Smooth muscle cell (in vitro differentiated cells): ENCODE results near the gene RBM41. TPM values are rescaled to one million over a fixed set of nuclear protein-coding genes. Genes with fewer than 3 reads are reported as not detected.
"Not testable (repeated sequence)": the region's sequence is repeated elsewhere in the genome, so short reads cannot be mapped to it uniquely, and the experiment has no call there.

Source experiments
- DNase-seq: peaks from one replicate; lab custom pipeline; 2025; ENCODE audit not compliant: unreplicated experiment; lab: John Stamatoyannopoulos, UW
- H2AFZ ChIP-seq: fragments of 200-600 bp; sonication (generic); 2 replicates; pipeline ENCODE4 v1.6.0; 2016; ENCODE audit warnings: antibody characterized with exemption, low read depth, mild to moderate bottlenecking
- H3F3A ChIP-seq: fragments of 200-600 bp; sonication (generic); 2 replicates; pipeline ENCODE4 v1.6.0; 2017; ENCODE audit warnings: antibody characterized with exemption, low read depth
- H3K27ac ChIP-seq: fragments of 200-600 bp; sonication (generic); 2 replicates; pipeline ENCODE4 v1.5.1; 2016; ENCODE audit warnings: low read depth, mild to moderate bottlenecking
- H3K27me3 ChIP-seq: fragments of 200-600 bp; sonication (generic); 2 replicates; pipeline ENCODE4 v1.6.1; 2016; ENCODE audit warnings: low read depth, mild to moderate bottlenecking
- H3K36me3 ChIP-seq: fragments of 200-600 bp; sonication (generic); 2 replicates; pipeline ENCODE4 v1.5.1; 2016; ENCODE audit warnings: low read depth
- H3K4me1 ChIP-seq: fragments of 200-600 bp; sonication (generic); 2 replicates; pipeline ENCODE4 v1.5.1; 2016; ENCODE audit warnings: low read depth
- H3K4me2 ChIP-seq: fragments of 200-600 bp; sonication (generic); 2 replicates; pipeline ENCODE4 v1.6.0; 2016; ENCODE audit warnings: mild to moderate bottlenecking
- H3K4me3 ChIP-seq: fragments of 200-600 bp; sonication (generic); 2 replicates; pipeline ENCODE4 v1.5.1; 2016; ENCODE audit warnings: mild to moderate bottlenecking
- H3K79me2 ChIP-seq: fragments of 200-600 bp; sonication (generic); 2 replicates; pipeline ENCODE4 v1.6.0; 2016; ENCODE audit warnings: low read depth, mild to moderate bottlenecking
- H3K9ac ChIP-seq: fragments of 200-600 bp; sonication (generic); 2 replicates; pipeline ENCODE4 v1.6.0; 2016; ENCODE audit warnings: low read depth
- H3K9me3 ChIP-seq: fragments of 200-600 bp; sonication (generic); replicated peaks from 2 replicates; pipeline ENCODE4 v1.5.1; 2016; ENCODE audit warnings: low read depth
- H4K20me1 ChIP-seq: fragments of 200-600 bp; sonication (generic); 2 replicates; pipeline ENCODE4 v1.6.0; 2016; ENCODE audit warnings: low read depth
- CTCF ChIP-seq: fragments of 200-600 bp; sonication (generic); IDR thresholded peaks from 2 replicates; pipeline ENCODE4 v1.5.1; 2017; ENCODE audit warnings: borderline replicate concordance, mild to moderate bottlenecking, antibody characterized with exemption; ENCODE audit not compliant: insufficient read depth, poor library complexity, severe bottlenecking
- WGBS: methylation state at CpG from one replicate; pipeline ENCODE4 v1.1.7; 2016; ENCODE audit warnings: low lambda C conversion rate; 5-methylcytosine and 5-hydroxymethylcytosine counted together
- polyA plus RNA-seq: library from polyadenylated mRNA; unstranded; fragments of >200 nt; fragmentation: Nextera tagmentation; extraction: Ambion mirVana; gene quantifications from 2 replicates; pipeline ENCODE4 v1.2.1, GENCODE V29; 2016
- total RNA-seq: library from RNA; depleted of rRNA; stranded (reverse); fragments of >200 nt; gene quantifications from 2 replicates; pipeline ENCODE4 v1.2.3, GENCODE V29; 2014

The RBM41 gene
- total RNA-seq (12.1 TPM in 2 replicates), polyA plus RNA-seq (6.5 and 13.8 TPM in 2 replicates)

- H3K9me3 ChIP-seq, result no peaks in the 10 kb centered on the region
- DNase-seq, result peak; percentile 0
Measured at GRCh38 chrX:107118322-107119147, at the start of gene RBM41. RBM41 (minus strand) TSS chrX:107118822; CDS start chrX:107118773, 49 bp downstream.

GRCh38 chrX:107168257-107168656 lies 49.6 kb upstream of the RBM41 start:
- no peaks in the 10 kb centered on the region for H3K9me3 ChIP-seq
- no peak overlapping the region for H3K4me2 ChIP-seq
- H3K4me1 ChIP-seq, result no peaks in the 10 kb centered on the region
- H3K27ac ChIP-seq, result no peak overlapping the region
- H2AFZ ChIP-seq, result no peak overlapping the region
- no peaks in the 10 kb centered on the region for H4K20me1 ChIP-seq
- H3K27me3 ChIP-seq, result no peaks in the 10 kb centered on the region
- H3F3A ChIP-seq, result no peaks in the 10 kb centered on the region
- no peak overlapping the region for H3K4me3 ChIP-seq
- no peak for DNase-seq
- H3K79me2 ChIP-seq, result no peaks in the 10 kb centered on the region
- no peak overlapping the region for H3K9ac ChIP-seq
- no peak for TF ChIP-seq CTCF
- H3K36me3 ChIP-seq, result no peaks in the 10 kb centered on the region

More at GRCh38 chrX:107118322-107119147, at the start of gene RBM41:
- no peaks in the 10 kb centered on the region for H3K36me3 ChIP-seq
- no peaks in the 10 kb centered on the region for H3F3A ChIP-seq
- H3K4me1 ChIP-seq, result peaks cover 5% of the 10 kb centered on the region
- TF ChIP-seq CTCF, result no peak
- H3K27me3 ChIP-seq, result no peaks in the 10 kb centered on the region
- 41% methylated on average over 36 of the region's 37 CpGs for WGBS
- peak within 1 kb of the TSS; percentile 75 for H2AFZ ChIP-seq
- H3K27ac ChIP-seq, result no peak within 1 kb of the TSS
- peaks cover 8% of the 10 kb centered on the region for H3K79me2 ChIP-seq
- peak within 1 kb of the TSS; percentile 71 for H3K9ac ChIP-seq
- H3K4me3 ChIP-seq, result peak within 1 kb of the TSS; percentile 70
- H4K20me1 ChIP-seq, result no peaks in the 10 kb centered on the region
- peak within 1 kb of the TSS; percentile 82 for H3K4me2 ChIP-seq

- WGBS, result 84% methylated on average over 3 of the region's 3 CpGs
- H4K20me1 ChIP-seq, result no peaks in the 10 kb centered on the region
- H3K36me3 ChIP-seq, result no peaks in the 10 kb centered on the region
- no peak for TF ChIP-seq CTCF
- H3K27ac ChIP-seq, result no peak overlapping the region
- no peak overlapping the region for H3K4me3 ChIP-seq
- no peak overlapping the region for H3K4me2 ChIP-seq
- no peaks in the 10 kb centered on the region for H3F3A ChIP-seq
- H3K27me3 ChIP-seq, result no peaks in the 10 kb centered on the region
- no peaks in the 10 kb centered on the region for H3K9me3 ChIP-seq
- no peaks in the 10 kb centered on the region for H3K79me2 ChIP-seq
- DNase-seq, result no peak
- no peaks in the 10 kb centered on the region for H3K4me1 ChIP-seq
- no peak overlapping the region for H3K9ac ChIP-seq
- no peak overlapping the region for H2AFZ ChIP-seq
Measured at GRCh38 chrX:107167163-107167921, 48.7 kb upstream of the RBM41 start.

- H3K4me3 ChIP-seq, H3K79me2 ChIP-seq, H3K4me2 ChIP-seq, H3K27ac ChIP-seq, H3K9ac ChIP-seq, H3K4me1 ChIP-seq, H3K9me3 ChIP-seq, H3K36me3 ChIP-seq, H2AFZ ChIP-seq, H3F3A ChIP-seq, H3K27me3 ChIP-seq, DNase-seq, H4K20me1 ChIP-seq: not testable (repeated sequence)
- 76% methylated on average over 4 of the region's 4 CpGs for WGBS
Measured at GRCh38 chrX:107157618-107158017, 39.0 kb upstream of the RBM41 start.

GRCh38 chrX:107155621-107156430 lies 37.2 kb upstream of the RBM41 start:
- WGBS, result 62% methylated on average over 27 of the region's 32 CpGs
- not testable (repeated sequence) for H3K27me3 ChIP-seq, H3K4me1 ChIP-seq, H3K9me3 ChIP-seq, DNase-seq, H3K27ac ChIP-seq, H4K20me1 ChIP-seq, H3K36me3 ChIP-seq, H3K79me2 ChIP-seq, H3F3A ChIP-seq, H3K9ac ChIP-seq
- peak overlapping the region; percentile 43 for H2AFZ ChIP-seq
- H3K4me2 ChIP-seq, result peak overlapping the region; percentile 51
- peak overlapping the region; percentile 42 for H3K4me3 ChIP-seq
